OCI-LY1 (cell line): ENCODE results near the gene BHLHA15.
A peak's percentile ranks its signal among the peaks of the same experiment; 100 is the strongest.

Experiments used
- H2AFZ ChIP-seq: fragments of 200-600 bp; sonication (generic), shearing (Covaris generic); 2 replicates; pipeline ENCODE4 v1.6.0; 2014; ENCODE audit warnings: antibody characterized with exemption, mild to moderate bottlenecking, low read length
- H3F3A ChIP-seq: fragments of 200-600 bp; sonication (generic), shearing (Covaris generic); 2 replicates; pipeline ENCODE4 v1.6.0; 2014; ENCODE audit warnings: mild to moderate bottlenecking, antibody characterized with exemption, low read length, moderate library complexity; ENCODE audit not compliant: insufficient read depth
- H3K27ac ChIP-seq: fragments of 200-600 bp; sonication (generic); 2 replicates; pipeline ENCODE4 v1.5.1; 2014; ENCODE audit warnings: low read length, mixed run types, mild to moderate bottlenecking, low read depth; ENCODE audit not compliant: poor library complexity, severe bottlenecking
- H3K27me3 ChIP-seq: fragments of 200-600 bp; sonication (generic); 2 replicates; pipeline ENCODE4 v1.6.0; 2014; ENCODE audit warnings: antibody characterized with exemption, mild to moderate bottlenecking, low read length, moderate library complexity; ENCODE audit not compliant: insufficient read depth
- H3K36me3 ChIP-seq: fragments of 200-600 bp; sonication (generic); 2 replicates; pipeline ENCODE4 v1.6.1; 2014; ENCODE audit warnings: mild to moderate bottlenecking, antibody characterized with exemption, low read length, moderate library complexity, mixed read lengths; ENCODE audit not compliant: insufficient read depth
- H3K4me1 ChIP-seq: fragments of 200-600 bp; sonication (generic); 2 replicates; pipeline ENCODE4 v1.5.1; 2014; ENCODE audit warnings: mild to moderate bottlenecking, low read length, moderate library complexity; ENCODE audit not compliant: insufficient read depth, severe bottlenecking
- H3K4me2 ChIP-seq: fragments of 200-600 bp; sonication (generic), shearing (Covaris generic); 2 replicates; pipeline ENCODE4 v1.6.1; 2014; ENCODE audit warnings: low read length
- H3K4me3 ChIP-seq: fragments of 200-600 bp; sonication (generic); 2 replicates; pipeline ENCODE4 v1.5.1; 2014; ENCODE audit warnings: low read length, low read depth, mild to moderate bottlenecking, mixed read lengths; ENCODE audit not compliant: poor library complexity, severe bottlenecking
- H3K79me2 ChIP-seq: fragments of 200-600 bp; shearing (Covaris generic); 2 replicates; pipeline ENCODE4 v1.6.1; 2016; ENCODE audit warnings: mixed run types, low read length, mixed read lengths; ENCODE audit not compliant: insufficient read depth
- H3K9ac ChIP-seq: fragments of 200-600 bp; sonication (generic), shearing (Covaris generic); 2 replicates; pipeline ENCODE4 v1.6.1; 2014; ENCODE audit warnings: mild to moderate bottlenecking, low read length, mixed read lengths
- H3K9me2 ChIP-seq: fragments of 200-600 bp; sonication (generic), shearing (Covaris generic); 2 replicates; pipeline ENCODE4 v1.6.1; 2014; ENCODE audit warnings: low read depth, mild to moderate bottlenecking, low read length, mixed read lengths
- H3K9me3 ChIP-seq: fragments of 200-600 bp; shearing (Covaris generic); 2 replicates; pipeline ENCODE4 v1.6.1; 2014; ENCODE audit warnings: low read length, mixed read lengths
- H4K20me1 ChIP-seq: fragments of 200-600 bp; sonication (generic), shearing (Covaris generic); 2 replicates; pipeline ENCODE4 v1.6.0; 2016; ENCODE audit warnings: mild to moderate bottlenecking, low read length; ENCODE audit not compliant: insufficient read depth
- EZH2 ChIP-seq: fragments of 200-600 bp; sonication (generic), shearing (Covaris generic); IDR thresholded peaks from 2 replicates; pipeline ENCODE4 v1.8.0; 2017; ENCODE audit warnings: borderline replicate concordance, mixed run types, mild to moderate bottlenecking, antibody characterized with exemption, low read length, moderate library complexity, mixed read lengths
- TF ChIP-seq, protein P1 (sequence below): fragments of 200-600 bp; sonication (generic), shearing (Covaris generic); IDR thresholded peaks from 2 replicates; pipeline ENCODE4 v1.5.1; 2017; ENCODE audit warnings: mild to moderate bottlenecking, antibody characterized with exemption, low read length, moderate library complexity, mixed read lengths

The BHLHA15 gene

DNA sequence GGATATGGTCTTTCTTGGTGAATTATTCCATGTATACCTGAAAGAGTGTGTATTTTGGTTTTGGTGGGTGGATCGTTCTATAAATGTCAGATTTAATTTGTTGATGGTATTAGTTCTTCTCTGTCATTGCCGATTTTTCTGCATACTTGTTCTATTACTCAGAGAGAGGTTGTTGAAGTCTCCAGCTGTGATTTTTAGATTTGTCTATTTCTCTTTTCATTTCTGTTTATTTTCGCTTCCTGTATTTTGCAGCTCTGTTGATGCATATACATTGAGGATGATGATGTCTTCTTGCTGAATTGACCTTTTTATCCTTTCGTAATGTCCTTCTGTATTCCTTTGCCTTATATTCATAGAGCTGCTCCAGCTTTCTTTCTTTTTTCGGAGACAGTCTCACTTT, 12.1 kb upstream of the BHLHA15 start:
- no peaks in the 10 kb centered on the region for H3K9me3 ChIP-seq
- H3K4me3 ChIP-seq: no peak overlapping the region
- no peaks in the 10 kb centered on the region for H3K79me2 ChIP-seq
- H3K4me2 ChIP-seq: no peak overlapping the region
- H3K27ac ChIP-seq: no peak overlapping the region
- H3K9me2 ChIP-seq: no peaks in the 10 kb centered on the region
- H3K36me3 ChIP-seq: peaks cover 31% of the 10 kb centered on the region
- H3K9ac ChIP-seq: no peak overlapping the region
- H4K20me1 ChIP-seq: no peaks in the 10 kb centered on the region
- H3K4me1 ChIP-seq: peaks cover 45% of the 10 kb centered on the region
- no peak overlapping the region for H2AFZ ChIP-seq
- TF ChIP-seq, protein P1, sequence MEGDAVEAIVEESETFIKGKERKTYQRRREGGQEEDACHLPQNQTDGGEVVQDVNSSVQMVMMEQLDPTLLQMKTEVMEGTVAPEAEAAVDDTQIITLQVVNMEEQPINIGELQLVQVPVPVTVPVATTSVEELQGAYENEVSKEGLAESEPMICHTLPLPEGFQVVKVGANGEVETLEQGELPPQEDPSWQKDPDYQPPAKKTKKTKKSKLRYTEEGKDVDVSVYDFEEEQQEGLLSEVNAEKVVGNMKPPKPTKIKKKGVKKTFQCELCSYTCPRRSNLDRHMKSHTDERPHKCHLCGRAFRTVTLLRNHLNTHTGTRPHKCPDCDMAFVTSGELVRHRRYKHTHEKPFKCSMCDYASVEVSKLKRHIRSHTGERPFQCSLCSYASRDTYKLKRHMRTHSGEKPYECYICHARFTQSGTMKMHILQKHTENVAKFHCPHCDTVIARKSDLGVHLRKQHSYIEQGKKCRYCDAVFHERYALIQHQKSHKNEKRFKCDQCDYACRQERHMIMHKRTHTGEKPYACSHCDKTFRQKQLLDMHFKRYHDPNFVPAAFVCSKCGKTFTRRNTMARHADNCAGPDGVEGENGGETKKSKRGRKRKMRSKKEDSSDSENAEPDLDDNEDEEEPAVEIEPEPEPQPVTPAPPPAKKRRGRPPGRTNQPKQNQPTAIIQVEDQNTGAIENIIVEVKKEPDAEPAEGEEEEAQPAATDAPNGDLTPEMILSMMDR: no peak
- no peak for TF ChIP-seq EZH2
- no peaks in the 10 kb centered on the region for H3K27me3 ChIP-seq
- H3F3A ChIP-seq: no peaks in the 10 kb centered on the region

- Histone ChIP-seq H4K20me1 (no peaks in the 10 kb centered on the region), H3K4me3 (no peak overlapping the region), H3K4me2 (peak overlapping the region; percentile 28), H3K79me2 (no peaks in the 10 kb centered on the region), H2AFZ (no peak overlapping the region), H3K9me2 (no peaks in the 10 kb centered on the region), H3K27ac (peak overlapping the region; percentile 45), H3K9ac (no peak overlapping the region), H3K4me1 (peaks cover 45% of the 10 kb centered on the region), H3F3A (no peaks in the 10 kb centered on the region), H3K9me3 (no peaks in the 10 kb centered on the region), H3K27me3 (no peaks in the 10 kb centered on the region), H3K36me3 (peaks cover 26% of the 10 kb centered on the region)
- no peak for TF ChIP-seq EZH2
- TF ChIP-seq, protein P1: no peak
Observed at GRCh38 chr7:98200364-98200763, 10.9 kb upstream of the BHLHA15 start.

- no peaks in the 10 kb centered on the region for H4K20me1 ChIP-seq
- peak overlapping the region; percentile 32 for H3K27ac ChIP-seq
- peak overlapping the region; percentile 34 for H3K4me2 ChIP-seq
- H3K27me3 ChIP-seq: no peaks in the 10 kb centered on the region
- no peak overlapping the region; the same call in 1 of the 2 replicates for H3K9ac ChIP-seq
- H3K9me2 ChIP-seq: no peaks in the 10 kb centered on the region
- peak overlapping the region; percentile 16 for H3K4me3 ChIP-seq
- H2AFZ ChIP-seq: no peak overlapping the region
- no peaks in the 10 kb centered on the region for H3K79me2 ChIP-seq
- peaks cover 45% of the 10 kb centered on the region for H3K4me1 ChIP-seq
- no peaks in the 10 kb centered on the region for H3F3A ChIP-seq
- no peaks in the 10 kb centered on the region for H3K9me3 ChIP-seq
- peaks cover 43% of the 10 kb centered on the region for H3K36me3 ChIP-seq
- TF ChIP-seq EZH2: no peak
- TF ChIP-seq, protein P1: no peak
Observed at GRCh38 chr7:98202367-98203195, 8.7 kb upstream of the BHLHA15 start.
